ENCODE results near the gene OR10Z1. TPM values are rescaled to one million over a fixed set of nuclear protein-coding genes. Genes with fewer than 3 reads are reported as not detected.

Gene OR10Z1
- total RNA-seq, 1 experiment from 2014 or later, result not detected

Other genes starting within 250 kb of the OR10Z1 start
- not detected in 2 replicates for gene OR10T2, start 205.8 kb upstream of the OR10Z1 start, total RNA-seq (2014; rRNA removed; shearing (Covaris generic))
- not detected in 2 replicates for gene OR10K2, start 179.0 kb upstream of the OR10Z1 start, total RNA-seq (2014; rRNA removed; shearing (Covaris generic))
- gene OR10K1, start 143.4 kb upstream of the OR10Z1 start, total RNA-seq (2014; rRNA removed; shearing (Covaris generic)), result not detected in 2 replicates
- not detected in 2 replicates for gene OR10R2, start 133.0 kb upstream of the OR10Z1 start, total RNA-seq (2014; rRNA removed; shearing (Covaris generic))
- gene OR6Y1, start 50.9 kb upstream of the OR10Z1 start, total RNA-seq (2014; rRNA removed; shearing (Covaris generic)), result not detected in 2 replicates
- not detected in 2 replicates for gene OR6P1, start 34.7 kb upstream of the OR10Z1 start, total RNA-seq (2014; rRNA removed; shearing (Covaris generic))
- gene OR10X1, start 25.4 kb upstream of the OR10Z1 start, total RNA-seq (2014; rRNA removed; shearing (Covaris generic)), result not detected in 2 replicates
- not detected in 2 replicates for gene SPTA1, start 81.4 kb downstream of the OR10Z1 start, total RNA-seq (2014; rRNA removed; shearing (Covaris generic))
- not detected in 2 replicates for gene OR6K2, start 95.4 kb downstream of the OR10Z1 start, total RNA-seq (2014; rRNA removed; shearing (Covaris generic))
- gene OR6K3, start 115.5 kb downstream of the OR10Z1 start, total RNA-seq (2014; rRNA removed; shearing (Covaris generic)), result not detected in 2 replicates
- not detected in 2 replicates for gene OR6K6, start 149.5 kb downstream of the OR10Z1 start, total RNA-seq (2014; rRNA removed; shearing (Covaris generic))
- not detected in 2 replicates for gene OR6N1, start 166.9 kb downstream of the OR10Z1 start, total RNA-seq (2014; rRNA removed; shearing (Covaris generic))
- gene OR6N2, start 175.9 kb downstream of the OR10Z1 start, total RNA-seq (2014; rRNA removed; shearing (Covaris generic)), result not detected in 2 replicates
- gene MNDA, start 226.1 kb downstream of the OR10Z1 start, total RNA-seq (2014; rRNA removed; shearing (Covaris generic)), result not detected in 2 replicates

Measured in HT1080 (cell line).